22Rv1 (cell line): ENCODE measurements around the gene KCNJ2.

Source experiments
- H3K27ac ChIP-seq: fragments of 450-650 bp; 2 replicates; pipeline ENCODE4 v1.5.1; 2017
- CTCF ChIP-seq: fragments of 450-650 bp; IDR thresholded peaks from 2 replicates; pipeline ENCODE4 v1.5.1; 2017; ENCODE audit warnings: mild to moderate bottlenecking
- ZFX ChIP-seq: fragments of 450-650 bp; IDR thresholded peaks from 2 replicates; pipeline ENCODE4 v1.6.1; 2017; ENCODE audit warnings: antibody characterized with exemption, borderline replicate concordance

Gene KCNJ2

GRCh38 chr17:70208825-70209555, 39.7 kb downstream of the KCNJ2 start:
- TF ChIP-seq CTCF (no peak), ZFX (no peak)
- H3K27ac ChIP-seq: no peak overlapping the region

GRCh38 chr17:70215656-70216055, 46.3 kb downstream of the KCNJ2 start:
- TF ChIP-seq CTCF (no peak), ZFX (no peak)
- no peak overlapping the region for H3K27ac ChIP-seq

DNA sequence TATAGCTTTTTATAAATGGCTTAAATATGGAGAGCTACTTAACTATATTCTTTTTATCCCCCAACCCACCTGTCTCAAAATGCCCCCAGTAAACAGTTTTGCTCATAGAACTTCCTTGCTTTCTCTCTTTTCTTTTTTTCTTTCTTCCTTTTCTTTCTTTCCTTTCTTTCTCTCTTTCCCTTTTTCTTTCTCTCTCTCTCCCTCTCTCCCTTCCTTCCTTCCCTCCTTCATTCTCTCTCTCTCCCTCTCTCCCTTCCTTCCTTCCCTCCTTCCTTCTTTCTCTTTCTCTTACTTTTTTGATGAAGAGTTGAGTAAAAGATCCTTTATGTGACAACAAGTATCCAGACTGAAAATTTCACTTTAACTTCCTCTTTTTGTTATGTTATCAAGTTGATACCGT, 48.2 kb downstream of the KCNJ2 start:
- no peak overlapping the region for H3K27ac ChIP-seq
- no peak for TF ChIP-seq CTCF
- TF ChIP-seq ZFX: no peak

GRCh38 chr17:70225276-70225675, 55.9 kb downstream of the KCNJ2 start:
- no peak overlapping the region for H3K27ac ChIP-seq
- TF ChIP-seq ZFX: no peak
- TF ChIP-seq CTCF: no peak
